ENCODE measurements around the gene CADPS.

DNA sequence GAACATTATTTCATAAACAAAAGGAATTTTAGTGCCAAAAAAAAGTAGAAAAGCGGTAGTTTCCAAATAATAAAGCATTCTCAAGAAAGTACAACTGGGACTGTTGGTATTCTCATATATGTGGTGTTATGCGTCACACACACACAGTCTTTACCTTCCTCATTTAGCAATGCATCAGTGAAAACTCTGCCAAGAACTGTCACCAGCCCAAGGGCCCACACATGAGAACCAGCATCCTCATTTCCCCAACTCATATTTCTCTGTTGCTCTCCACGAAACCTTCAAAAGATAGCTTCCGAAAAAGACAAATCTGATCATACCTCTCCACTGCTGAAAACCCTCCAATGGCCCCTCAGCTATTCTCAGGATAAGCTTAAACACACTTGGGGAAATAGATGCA, 150.7 kb downstream of the CADPS start:
- TF ChIP-seq, protein P1, sequence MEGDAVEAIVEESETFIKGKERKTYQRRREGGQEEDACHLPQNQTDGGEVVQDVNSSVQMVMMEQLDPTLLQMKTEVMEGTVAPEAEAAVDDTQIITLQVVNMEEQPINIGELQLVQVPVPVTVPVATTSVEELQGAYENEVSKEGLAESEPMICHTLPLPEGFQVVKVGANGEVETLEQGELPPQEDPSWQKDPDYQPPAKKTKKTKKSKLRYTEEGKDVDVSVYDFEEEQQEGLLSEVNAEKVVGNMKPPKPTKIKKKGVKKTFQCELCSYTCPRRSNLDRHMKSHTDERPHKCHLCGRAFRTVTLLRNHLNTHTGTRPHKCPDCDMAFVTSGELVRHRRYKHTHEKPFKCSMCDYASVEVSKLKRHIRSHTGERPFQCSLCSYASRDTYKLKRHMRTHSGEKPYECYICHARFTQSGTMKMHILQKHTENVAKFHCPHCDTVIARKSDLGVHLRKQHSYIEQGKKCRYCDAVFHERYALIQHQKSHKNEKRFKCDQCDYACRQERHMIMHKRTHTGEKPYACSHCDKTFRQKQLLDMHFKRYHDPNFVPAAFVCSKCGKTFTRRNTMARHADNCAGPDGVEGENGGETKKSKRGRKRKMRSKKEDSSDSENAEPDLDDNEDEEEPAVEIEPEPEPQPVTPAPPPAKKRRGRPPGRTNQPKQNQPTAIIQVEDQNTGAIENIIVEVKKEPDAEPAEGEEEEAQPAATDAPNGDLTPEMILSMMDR (conservative IDR thresholded peaks at IDR 0.05): no peak
- no peak for TF ChIP-seq EZH2 (IDR thresholded peaks at IDR 0.05; ENCODE audit: low read depth)

Measured in PC-9 (cell line).